ENCODE data around the gene TRAPPC2L.
"Not testable (repeated sequence)": the region's sequence is repeated elsewhere in the genome, so short reads cannot be mapped to it uniquely, and the experiment has no call there.

Gene TRAPPC2L

GRCh38 chr16:88817785-88818574 lies 38.9 kb upstream of the TRAPPC2L start:
- in situ Hi-C loops (cut with MboI; ENCODE audit: low sequenced_read_pairs) = no loop called here

GRCh38 chr16:88818575-88818874 lies 38.4 kb upstream of the TRAPPC2L start:
- in situ Hi-C loops (cut with MboI; ENCODE audit: low sequenced_read_pairs) = no loop called here

GRCh38 chr16:88819126-88819525 lies 37.8 kb upstream of the TRAPPC2L start:
- in situ Hi-C loops (cut with MboI; ENCODE audit: low sequenced_read_pairs) = no loop called here

- in situ Hi-C loops (cut with MboI; ENCODE audit: low sequenced_read_pairs) = no loop called here
Observed at GRCh38 chr16:88820385-88821025, 36.4 kb upstream of the TRAPPC2L start.

GRCh38 chr16:88821168-88821850 lies 35.6 kb upstream of the TRAPPC2L start:
- in situ Hi-C loops (cut with MboI; ENCODE audit: low sequenced_read_pairs) = no loop called here

GRCh38 chr16:88822281-88823040 lies 34.5 kb upstream of the TRAPPC2L start:
- in situ Hi-C loops (cut with MboI; ENCODE audit: low sequenced_read_pairs) = no loop called here

GRCh38 chr16:88823646-88824045 lies 33.3 kb upstream of the TRAPPC2L start:
- in situ Hi-C loops (cut with MboI; ENCODE audit: low sequenced_read_pairs) = not testable (repeated sequence)

GRCh38 chr16:88824256-88825077 lies 32.5 kb upstream of the TRAPPC2L start:
- in situ Hi-C loops (cut with MboI; ENCODE audit: low sequenced_read_pairs) = no loop called here

GRCh38 chr16:88825146-88825545 lies 31.8 kb upstream of the TRAPPC2L start:
- in situ Hi-C loops (cut with MboI; ENCODE audit: low sequenced_read_pairs) = no loop called here

GRCh38 chr16:88826070-88826840 lies 30.7 kb upstream of the TRAPPC2L start:
- in situ Hi-C loops (cut with MboI; ENCODE audit: low sequenced_read_pairs) = no loop called here

GRCh38 chr16:88827727-88828126 lies 29.2 kb upstream of the TRAPPC2L start:
- in situ Hi-C loops (cut with MboI; ENCODE audit: low sequenced_read_pairs) = no loop called here

GRCh38 chr16:88828711-88829110 lies 28.2 kb upstream of the TRAPPC2L start:
- in situ Hi-C loops (cut with MboI; ENCODE audit: low sequenced_read_pairs) = no loop called here

GRCh38 chr16:88830258-88830657 lies 26.7 kb upstream of the TRAPPC2L start:
- in situ Hi-C loops (cut with MboI; ENCODE audit: low sequenced_read_pairs) = no loop called here

- in situ Hi-C loops (cut with MboI; ENCODE audit: low sequenced_read_pairs) = no loop called here
Observed at GRCh38 chr16:88830783-88831182, 26.1 kb upstream of the TRAPPC2L start.

GRCh38 chr16:88831838-88832237 lies 25.1 kb upstream of the TRAPPC2L start:
- in situ Hi-C loops (cut with MboI; ENCODE audit: low sequenced_read_pairs) = no loop called here

GRCh38 chr16:88833086-88833485 lies 23.8 kb upstream of the TRAPPC2L start:
- in situ Hi-C loops (cut with MboI; ENCODE audit: low sequenced_read_pairs) = no loop called here

GRCh38 chr16:88834670-88835069 lies 22.3 kb upstream of the TRAPPC2L start:
- in situ Hi-C loops (cut with MboI; ENCODE audit: low sequenced_read_pairs) = no loop called here

- in situ Hi-C loops (cut with MboI; ENCODE audit: low sequenced_read_pairs) = no loop called here
Observed at GRCh38 chr16:88835383-88835782, 21.5 kb upstream of the TRAPPC2L start.

- in situ Hi-C loops (cut with MboI; ENCODE audit: low sequenced_read_pairs) = no loop called here
Observed at GRCh38 chr16:88835818-88836217, 21.1 kb upstream of the TRAPPC2L start.

- in situ Hi-C loops (cut with MboI; ENCODE audit: low sequenced_read_pairs) = no loop called here
Observed at GRCh38 chr16:88836791-88837190, 20.1 kb upstream of the TRAPPC2L start.
